Amniotic stem cell (primary cell): ENCODE data around the gene LBHD1.
"Not testable (repeated sequence)": the region's sequence is repeated elsewhere in the genome, so short reads cannot be mapped to it uniquely, and the experiment has no call there.

Source experiments
- DNase-seq: peaks from one replicate; lab custom pipeline; 2025; lab: John Stamatoyannopoulos, UW

The LBHD1 gene

DNA sequence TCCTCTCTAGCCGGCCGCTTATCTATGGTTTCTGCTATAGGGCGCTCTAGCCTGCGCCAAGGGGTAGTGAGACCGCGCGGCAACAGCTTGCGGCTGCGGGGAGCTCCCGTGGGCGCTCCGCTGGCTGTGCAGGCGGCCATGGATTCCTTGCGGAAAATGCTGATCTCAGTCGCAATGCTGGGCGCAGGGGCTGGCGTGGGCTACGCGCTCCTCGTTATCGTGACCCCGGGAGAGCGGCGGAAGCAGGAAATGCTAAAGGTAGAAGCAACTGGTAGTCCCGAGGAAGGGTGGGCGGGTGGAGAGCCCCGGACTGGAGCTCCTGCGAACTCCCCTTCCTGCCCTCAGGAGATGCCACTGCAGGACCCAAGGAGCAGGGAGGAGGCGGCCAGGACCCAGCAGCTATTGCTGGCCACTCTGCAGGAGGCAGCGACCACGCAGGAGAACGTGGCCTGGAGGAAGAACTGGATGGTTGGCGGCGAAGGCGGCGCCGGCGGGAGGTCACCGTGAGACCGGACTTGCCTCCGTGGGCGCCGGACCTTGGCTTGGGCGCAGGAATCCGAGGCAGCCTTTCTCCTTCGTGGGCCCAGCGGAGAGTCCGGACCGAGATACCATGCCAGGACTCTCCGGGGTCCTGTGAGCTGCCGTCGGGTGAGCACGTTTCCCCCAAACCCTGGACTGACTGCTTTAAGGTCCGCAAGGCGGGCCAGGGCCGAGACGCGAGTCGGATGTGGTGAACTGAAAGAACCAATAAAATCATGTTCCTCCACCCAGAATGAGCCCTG lies at the start of gene LBHD1, which contains the start of gene UQCC3:
Gene LBHD1 (minus strand): TSS at position 660 of the 782 bp plus-strand sequence. CDS start 2,236 bp downstream, outside the sequence.
Gene UQCC3 (plus strand): TSS at position 66 of the 782 bp plus-strand sequence. CDS start 73 bp downstream, at position 139.
- DNase-seq: peak; percentile 44

GRCh38 chr11:62719302-62719978 lies 47.4 kb upstream of the LBHD1 start:
- no peak for DNase-seq

- no peak for DNase-seq
These were observed 44.7 kb upstream of the LBHD1 start for GRCh38 chr11:62716816-62717215.

DNA sequence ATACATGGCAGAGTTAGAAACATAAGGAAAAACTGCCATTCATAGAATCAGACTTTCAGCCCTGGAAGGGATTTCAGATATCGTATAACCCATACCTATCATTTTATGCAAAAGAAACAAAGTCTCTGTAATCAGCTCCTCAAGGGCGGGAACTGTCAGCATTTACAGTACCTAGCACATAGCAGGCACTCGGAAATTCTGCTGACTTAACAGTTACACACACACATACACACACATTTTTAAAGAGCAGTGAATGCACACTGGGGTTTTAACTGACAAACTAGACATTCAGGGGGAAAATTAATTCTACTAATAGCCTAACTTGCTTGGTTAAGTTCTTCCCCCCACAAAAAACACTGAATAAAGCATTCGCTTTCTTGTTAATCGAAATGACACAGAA lies 44.1 kb upstream of the LBHD1 start:
- no peak for DNase-seq

DNA sequence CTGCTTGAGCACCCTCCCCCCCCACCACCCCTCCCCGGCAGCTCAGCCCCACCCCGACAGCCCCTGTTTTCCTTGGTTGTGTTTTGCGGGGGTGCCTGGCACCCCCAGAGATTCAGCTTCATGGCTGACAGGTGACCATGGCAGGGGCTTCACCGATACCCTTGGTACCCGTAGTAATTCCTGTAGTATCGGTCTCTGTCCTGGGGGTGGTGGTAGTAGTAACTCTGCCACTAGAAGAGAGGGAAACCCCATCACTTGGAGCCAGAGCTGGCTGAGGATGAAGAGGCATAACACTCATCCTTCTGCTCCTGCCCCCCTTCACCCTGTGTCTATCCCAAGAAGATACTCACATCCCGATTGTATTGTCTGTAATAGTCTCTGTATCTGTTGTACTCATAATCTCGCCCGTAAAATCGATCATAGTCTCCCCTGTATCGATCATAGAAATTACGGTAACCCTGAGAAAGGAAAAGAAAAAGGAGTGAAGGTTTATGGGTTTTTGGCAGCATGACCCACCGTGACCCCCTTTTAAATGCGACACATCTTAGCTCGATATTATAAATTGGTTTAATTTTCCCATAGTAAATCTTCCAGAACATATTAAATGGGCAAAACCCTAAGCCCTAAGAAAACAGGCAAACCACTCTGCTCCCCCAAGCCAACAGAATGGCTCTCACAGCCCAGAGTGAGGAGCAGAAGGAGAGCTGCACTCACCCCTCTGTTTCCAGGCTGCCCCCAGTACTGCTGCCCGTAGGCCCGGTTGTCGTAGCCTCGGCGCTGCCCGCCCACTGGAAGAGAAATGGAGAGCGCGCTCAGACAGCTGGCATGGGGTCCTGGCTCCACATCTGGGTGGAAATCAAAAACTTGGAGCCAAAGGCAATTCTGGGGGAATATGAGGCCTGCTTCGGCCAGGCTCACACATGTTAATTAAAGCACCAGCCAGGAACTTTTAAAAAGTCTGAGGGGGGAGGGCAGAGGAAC lies 43.4 kb upstream of the LBHD1 start:
- no peak for DNase-seq

GRCh38 chr11:62713343-62713742 lies 41.3 kb upstream of the LBHD1 start:
- no peak for DNase-seq

- DNase-seq: no peak
These were observed 40.8 kb upstream of the LBHD1 start for GRCh38 chr11:62712861-62713260.

DNA sequence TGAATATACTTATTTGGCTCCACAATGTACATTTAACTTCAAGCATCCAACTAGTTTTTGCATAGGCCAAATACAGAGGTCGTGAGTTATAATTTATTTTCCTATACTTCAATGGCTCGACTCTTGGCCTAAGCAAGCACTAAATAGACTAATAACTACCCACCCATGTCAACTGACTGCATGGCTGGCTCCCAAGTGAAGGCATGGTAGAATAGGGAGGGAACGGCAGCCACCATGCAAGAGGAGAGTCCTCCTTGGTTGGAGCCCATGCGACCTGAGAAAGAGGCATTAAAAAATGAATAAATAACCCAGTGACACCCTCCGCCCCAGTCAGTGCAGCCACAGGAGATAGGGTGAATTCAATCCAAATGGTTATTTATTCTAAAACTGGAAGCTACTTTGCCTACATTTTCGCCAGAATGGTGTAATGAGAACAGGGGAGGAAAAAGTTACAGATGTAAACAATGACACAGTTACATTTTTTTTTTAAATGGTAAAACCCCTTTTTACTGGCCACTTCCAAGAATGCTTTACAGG lies 40.3 kb upstream of the LBHD1 start:
- no peak for DNase-seq

DNA sequence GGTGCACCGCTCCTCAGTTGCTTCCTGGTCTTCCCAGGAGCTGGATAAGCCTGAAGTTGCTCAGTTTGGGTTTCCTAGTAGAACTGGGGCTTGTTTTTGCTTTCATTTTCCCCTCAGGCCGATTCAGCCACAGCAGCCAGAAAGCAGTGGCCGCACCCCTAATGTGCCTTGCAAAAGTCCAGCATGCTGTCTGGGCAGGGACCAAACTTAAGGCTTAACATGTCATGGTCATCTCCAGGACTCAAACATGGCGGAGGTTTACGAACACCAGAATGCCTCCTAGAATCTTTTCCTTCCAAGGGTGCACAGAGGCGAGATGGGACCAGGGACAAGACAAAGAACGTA lies 37.9 kb upstream of the LBHD1 start:
- no peak for DNase-seq

DNA sequence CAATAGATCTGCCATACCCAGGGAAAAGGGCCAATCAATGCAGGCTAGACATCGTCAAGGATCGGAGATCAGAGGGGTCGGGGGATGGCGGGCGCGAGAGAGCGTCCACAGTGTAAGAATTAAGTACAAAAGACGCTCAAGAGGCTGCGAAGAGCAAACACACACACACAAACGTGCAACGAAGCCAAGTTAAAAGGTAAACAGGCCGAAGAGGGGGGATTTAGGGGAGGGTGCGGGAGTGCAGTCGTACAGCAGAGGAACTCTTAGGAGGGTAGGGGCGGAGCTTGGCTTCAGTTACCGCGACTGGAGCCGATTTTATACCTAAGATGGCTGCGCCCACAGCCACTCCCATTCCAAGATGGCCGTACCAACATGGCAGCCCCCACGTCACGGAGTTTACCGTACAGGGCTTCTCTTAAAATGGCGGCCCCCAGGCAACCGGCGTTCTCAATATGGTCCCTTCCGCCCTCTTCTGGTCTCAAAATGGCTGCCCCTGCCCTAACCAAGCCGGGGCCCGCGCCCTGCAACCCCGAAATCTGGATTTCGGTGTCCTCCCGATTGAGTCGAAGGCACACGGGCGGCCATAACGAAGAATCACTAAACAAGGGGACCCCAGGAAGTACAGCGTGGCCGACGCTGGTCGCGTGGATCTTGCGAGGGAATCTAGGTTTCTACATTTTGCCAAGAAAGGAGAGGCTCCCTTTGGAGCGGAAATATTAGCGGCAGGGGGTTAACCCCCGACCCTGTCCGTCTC lies 37.4 kb upstream of the LBHD1 start:
- DNase-seq: peak; percentile 92

DNA sequence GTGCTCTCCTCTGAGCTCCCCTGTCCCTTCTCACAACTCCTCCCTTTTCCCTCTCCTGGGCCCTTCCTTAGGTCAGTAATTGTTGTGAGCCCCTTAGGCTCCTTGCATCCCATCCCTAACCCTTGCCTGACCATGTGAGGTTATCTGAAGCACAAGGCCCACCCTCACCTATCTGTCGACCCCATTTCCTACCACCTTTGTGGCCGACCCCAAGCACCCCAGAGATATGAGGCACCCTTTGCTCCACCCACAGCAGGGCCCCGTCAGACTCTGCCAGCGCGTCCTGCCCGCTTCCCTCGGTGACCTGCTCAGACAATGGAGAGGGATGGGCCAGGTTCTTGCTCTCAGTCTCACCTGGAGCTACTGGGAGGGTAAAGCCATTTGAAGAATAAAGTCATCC lies 36.7 kb upstream of the LBHD1 start:
- no peak for DNase-seq

DNA sequence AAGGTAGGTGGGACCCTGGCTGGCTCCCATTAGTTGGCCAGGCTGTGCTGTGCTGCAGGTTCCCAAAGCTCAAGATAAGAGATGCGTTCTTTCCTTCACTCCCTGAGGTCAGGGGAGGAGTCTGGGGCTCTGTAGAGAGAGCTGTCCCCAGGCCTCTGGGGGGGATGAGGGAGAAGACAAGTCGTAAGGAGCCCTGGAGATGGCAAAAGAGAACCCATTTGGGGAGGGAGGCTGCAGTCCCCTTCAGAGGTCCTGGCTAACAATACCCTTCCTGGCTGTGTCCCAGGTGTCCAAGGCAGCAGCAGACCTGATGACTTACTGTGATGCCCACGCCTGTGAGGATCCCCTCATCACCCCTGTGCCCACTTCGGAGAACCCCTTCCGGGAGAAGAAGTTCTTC lies 36.3 kb upstream of the LBHD1 start:
- no peak for DNase-seq

GRCh38 chr11:62707277-62707861 lies 35.3 kb upstream of the LBHD1 start, which contains the start of the genes BSCL2 and GNG3:
Gene BSCL2, minus strand, starts transcription at chr11:62707424. Its CDS starts 229 bp downstream, at chr11:62707195.
Gene GNG3, plus strand, starts transcription at chr11:62707676. Its CDS starts 620 bp downstream, at chr11:62708296.
- DNase-seq: no peak

- no peak for DNase-seq
These were observed 34.8 kb upstream of the LBHD1 start for GRCh38 chr11:62706850-62707247.

- DNase-seq: peak; percentile 91
These were observed 34.1 kb upstream of the LBHD1 start for GRCh38 chr11:62705880-62706849.

DNA sequence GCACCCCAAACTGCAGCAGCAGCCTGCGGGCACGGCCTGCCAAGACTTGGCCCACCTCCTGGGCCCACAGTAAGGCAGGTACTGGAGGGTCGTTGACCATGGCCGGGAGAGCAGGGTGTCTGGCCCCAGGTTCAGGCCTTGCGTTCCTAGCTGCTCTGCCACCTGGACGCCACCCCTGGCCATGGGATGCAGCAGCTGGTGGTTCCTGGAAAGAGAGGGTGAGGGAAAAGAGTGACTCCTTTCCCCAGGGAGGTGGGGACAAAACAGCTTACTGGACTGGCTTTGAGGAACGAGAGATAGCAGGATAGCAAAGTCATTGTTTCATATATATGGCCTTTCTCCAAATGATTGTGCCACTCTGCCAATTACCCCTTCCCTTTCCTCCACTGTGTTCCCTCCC lies 33.3 kb upstream of the LBHD1 start:
- DNase-seq: no peak

GRCh38 chr11:62703921-62704320 lies 31.9 kb upstream of the LBHD1 start:
- not testable (repeated sequence) for DNase-seq

DNA sequence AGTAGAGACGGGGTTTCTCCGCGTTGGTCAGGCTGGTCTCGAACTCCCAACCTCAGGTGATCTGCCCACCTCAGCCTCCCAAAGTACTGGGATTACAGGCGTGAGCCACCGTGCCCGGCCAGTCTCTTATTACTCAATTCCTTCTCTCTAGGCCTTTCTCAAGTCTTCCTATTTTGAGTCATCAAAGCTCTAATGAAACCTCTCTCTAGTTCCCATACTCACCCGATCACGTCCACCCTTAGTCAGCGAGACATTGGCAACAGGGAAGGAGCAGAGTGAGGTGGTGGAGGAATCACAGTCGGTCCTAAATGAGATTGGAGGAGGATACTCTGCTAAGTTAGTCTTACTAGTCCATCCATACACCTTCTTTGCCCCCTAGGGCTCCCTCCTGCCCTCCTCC lies 30.2 kb upstream of the LBHD1 start:
- DNase-seq: no peak

- peak; percentile 42 for DNase-seq
These were observed 22.5 kb upstream of the LBHD1 start for GRCh38 chr11:62694455-62695167.
